HG03439 (cell line): Measurements from ENCODE around the gene SHANK1.
"Not testable (repeated sequence)": the region's sequence is repeated elsewhere in the genome, so short reads cannot be mapped to it uniquely, and the experiment has no call there.

Source experiments
- ATAC-seq: cut with Tn5 transposase; IDR thresholded peaks from one replicate; pipeline ENCODE4 v1.9.1; 2021; ENCODE audit warnings: mild to moderate bottlenecking, moderate library complexity; ENCODE audit not compliant: unreplicated experiment

SHANK1 gene

GRCh38 chr19:50640368-50640767 lies 79.2 kb downstream of the SHANK1 start:
- no peak for ATAC-seq

- ATAC-seq = no peak
These were observed 80.2 kb downstream of the SHANK1 start, which contains the start of gene SYT3 for GRCh38 chr19:50639121-50640112. Gene SYT3 (minus strand): TSS chr19:50639881. CDS start chr19:50637411, 2,470 bp downstream.

DNA sequence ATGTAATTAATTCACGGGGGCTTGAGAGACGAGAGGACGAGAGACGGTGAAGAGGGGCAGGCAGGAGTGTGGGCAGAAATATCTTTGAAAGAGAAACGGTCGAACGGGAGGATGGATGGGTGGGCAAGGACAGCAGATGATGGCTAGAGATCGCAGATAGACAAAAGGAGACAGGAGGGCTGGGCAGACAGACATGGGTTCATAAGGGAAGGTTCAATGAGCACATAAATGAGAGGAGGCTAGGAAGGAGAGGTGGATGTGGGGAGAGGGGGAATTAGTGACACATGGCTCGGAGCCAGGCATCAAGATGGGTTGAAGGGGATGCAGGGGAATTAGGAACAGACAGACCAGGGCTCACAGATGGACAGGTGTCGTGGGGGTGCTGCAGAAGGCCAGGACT lies 81.0 kb downstream of the SHANK1 start:
- ATAC-seq = no peak

DNA sequence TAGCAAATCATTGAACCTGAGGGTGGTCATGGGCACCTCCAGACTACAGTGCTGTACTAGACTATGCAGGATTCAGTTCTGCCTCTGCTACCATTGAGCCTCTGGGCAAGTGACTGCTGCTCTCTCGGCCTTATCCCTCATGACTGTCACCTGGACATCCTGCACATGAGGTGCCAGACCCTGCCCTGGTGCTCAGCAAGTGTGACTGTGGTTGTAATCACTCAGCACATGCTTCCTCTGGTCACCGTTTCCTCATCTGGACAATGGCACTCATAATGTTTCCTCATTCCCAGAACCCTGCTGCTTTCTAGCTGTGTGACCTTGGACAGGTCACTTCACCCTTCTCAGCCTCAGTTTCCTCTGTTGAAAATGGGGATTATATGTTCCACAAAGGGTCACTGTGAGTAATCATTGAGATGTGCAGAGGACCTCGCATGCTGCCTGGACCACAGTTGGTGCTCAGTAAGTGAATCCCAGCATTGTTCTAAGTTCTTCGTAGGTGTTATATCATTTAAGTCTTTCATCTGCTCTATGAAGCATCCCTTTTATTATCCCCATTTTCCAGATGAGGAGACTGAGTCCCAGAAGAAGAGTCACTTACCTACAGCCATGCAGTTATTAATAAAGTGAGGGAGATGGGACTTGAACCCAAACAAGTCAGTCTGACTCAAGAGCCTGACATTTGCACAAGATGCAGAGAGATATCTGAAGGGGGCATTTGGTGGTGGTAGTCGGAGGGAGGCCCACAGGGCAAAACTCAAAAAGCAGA lies 83.1 kb downstream of the SHANK1 start:
- no peak for ATAC-seq

DNA sequence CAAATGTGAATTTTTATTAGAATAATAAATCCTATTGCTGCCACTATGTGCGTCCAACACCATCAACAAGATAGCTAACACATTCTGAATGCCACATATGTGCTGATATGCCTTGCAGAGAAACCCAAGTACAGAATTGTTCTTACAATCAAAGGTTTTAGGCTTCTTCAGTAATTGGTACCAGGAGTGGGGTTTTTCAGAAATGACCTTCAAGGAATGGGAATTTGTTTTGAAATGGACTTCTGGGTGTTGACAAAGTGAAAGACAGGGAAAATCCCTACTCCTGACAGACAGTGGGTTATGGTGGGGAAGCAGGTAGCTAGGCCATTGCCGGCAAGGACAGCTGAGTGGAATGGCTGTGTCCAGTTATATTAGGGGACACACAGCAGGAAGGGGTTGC lies 85.6 kb downstream of the SHANK1 start:
- ATAC-seq = no peak

GRCh38 chr19:50633359-50633758 lies 86.2 kb downstream of the SHANK1 start:
- ATAC-seq = no peak

DNA sequence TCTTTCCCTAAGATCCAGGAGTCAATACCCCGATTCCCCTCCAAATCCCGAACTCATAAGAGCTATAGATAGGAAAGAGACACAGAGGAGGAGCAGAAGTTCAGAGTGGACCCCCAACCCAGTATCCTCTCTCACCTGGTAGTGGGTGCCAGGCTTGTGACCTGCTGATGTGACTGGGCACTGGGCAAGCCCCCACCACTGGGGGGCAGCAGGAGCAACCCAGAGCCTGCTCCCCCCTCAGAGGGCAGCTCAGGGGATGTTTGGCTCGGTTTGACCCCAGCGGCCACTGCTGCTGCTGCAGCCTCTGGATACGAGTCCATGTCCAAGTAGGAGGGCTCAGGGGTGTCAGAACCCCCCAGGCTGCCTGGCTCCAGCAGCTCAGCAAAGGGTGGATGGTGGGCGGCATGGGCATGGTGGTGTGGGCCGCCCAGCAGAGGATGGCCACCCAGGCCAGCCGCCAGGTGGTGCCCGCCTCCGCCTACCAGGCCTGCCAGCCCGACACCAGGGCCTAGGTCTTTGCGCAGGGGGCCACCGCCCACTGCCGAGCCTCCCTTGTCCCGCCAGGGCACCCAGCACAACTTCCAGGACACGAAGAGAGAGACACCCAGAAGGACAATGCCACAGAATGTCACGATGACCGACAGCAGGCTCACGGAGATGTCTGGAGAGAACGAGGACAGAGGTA lies 87.3 kb downstream of the SHANK1 start:
- no peak for ATAC-seq

DNA sequence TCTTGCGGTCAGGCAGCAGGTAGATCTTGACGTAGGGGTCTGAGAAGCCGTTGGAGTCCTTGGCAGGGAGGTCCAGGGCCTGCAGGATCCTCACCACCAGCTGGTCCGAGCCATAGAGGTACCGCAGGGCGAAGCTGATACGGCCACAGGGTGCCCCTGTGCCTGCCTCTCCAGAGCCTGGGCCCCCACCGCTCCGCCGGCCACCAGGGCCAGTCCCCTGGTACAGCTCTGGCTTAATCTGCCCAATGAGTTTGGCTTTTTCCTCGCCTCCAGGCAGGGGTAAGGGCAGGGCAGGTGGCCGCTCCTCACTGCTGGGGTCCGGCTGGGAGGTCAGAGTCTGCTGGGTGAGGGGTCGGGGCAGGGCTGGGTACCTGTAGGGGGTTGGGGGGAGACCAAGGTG lies 89.8 kb downstream of the SHANK1 start:
- no peak for ATAC-seq

- no peak for ATAC-seq
These were observed 90.4 kb downstream of the SHANK1 start for GRCh38 chr19:50629194-50629593.

GRCh38 chr19:50628551-50628950 lies 91.1 kb downstream of the SHANK1 start:
- no peak for ATAC-seq

- ATAC-seq = no peak
These were observed 91.5 kb downstream of the SHANK1 start for GRCh38 chr19:50628146-50628545.

DNA sequence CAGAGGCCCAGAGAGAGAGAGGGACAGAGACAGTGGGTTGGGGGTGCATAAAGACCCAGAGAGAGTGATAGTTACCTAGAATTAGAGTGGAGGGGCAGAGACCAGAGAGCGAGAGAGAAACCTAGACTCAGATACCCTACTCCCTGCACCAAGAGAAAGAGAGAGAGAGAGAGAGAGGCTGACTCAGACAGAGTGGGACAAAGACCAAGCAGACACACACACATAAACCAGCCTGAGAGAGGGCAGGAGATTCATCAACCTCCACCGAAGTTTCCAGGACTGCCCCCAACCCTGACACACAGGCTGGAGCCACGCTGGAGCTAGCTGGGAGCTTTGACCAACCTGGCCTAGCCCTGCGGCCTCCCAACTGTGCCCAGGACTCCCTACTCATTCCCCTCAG lies 92.8 kb downstream of the SHANK1 start:
- ATAC-seq = no peak

GRCh38 chr19:50626011-50626410 lies 93.6 kb downstream of the SHANK1 start:
- no peak for ATAC-seq

DNA sequence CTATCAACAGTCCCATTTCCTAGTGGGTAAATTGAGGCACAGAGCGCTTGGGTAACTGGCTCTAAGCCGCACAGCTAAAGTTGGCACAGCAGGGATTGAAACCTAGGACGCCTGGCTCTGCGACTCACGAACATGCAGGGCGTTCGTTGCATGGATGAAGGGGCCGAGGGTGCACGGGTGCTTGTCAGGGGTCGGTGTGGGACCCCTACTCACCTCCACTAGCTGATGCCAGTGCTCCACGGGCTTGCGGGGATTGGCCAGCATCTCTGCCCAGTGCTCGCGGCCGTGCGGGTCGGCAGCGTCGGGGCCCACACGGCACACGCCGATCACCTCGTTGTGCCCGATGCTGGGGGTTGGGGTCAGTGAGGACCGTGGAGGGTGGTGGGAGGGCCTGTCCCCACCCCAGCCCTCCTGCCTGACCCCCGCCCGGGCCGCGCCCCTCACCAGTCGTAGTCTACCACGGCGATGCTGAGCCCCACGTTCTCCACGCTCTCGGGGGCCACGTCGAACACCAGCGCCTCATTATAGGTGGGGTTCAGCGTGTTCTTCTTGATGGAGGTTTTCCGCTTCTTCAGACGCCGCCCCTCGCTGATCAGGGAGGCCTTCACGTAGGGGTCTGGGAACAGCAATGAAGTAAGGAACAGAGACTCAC lies 94.5 kb downstream of the SHANK1 start:
- no peak for ATAC-seq

DNA sequence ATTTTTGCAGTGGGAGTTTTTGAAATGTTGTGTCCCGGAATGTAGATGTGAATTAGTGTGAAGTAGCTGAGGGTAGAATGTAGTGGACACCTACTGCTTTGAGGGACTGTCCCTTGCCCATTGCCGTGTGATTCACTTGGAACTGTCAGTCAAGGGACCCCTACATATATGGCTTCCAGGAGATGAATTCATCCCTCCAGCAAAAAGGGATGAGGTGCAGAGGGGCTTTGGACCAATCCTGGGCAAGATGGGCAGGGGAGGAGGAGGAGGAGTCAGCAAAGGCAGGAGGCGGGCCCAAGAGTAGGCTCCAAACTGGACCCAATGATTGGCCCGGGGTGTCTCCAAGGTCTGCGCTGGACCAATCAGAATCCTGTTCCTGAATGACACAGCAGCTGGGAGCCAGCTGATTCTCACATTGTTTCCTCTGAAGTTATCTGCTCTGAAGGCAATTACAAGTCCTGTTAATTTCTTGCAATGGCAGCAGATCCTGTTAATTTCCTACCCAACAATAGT lies 99.2 kb downstream of the SHANK1 start:
- ATAC-seq = not testable (repeated sequence)

- ATAC-seq = not testable (repeated sequence)
These were observed 100.4 kb downstream of the SHANK1 start for GRCh38 chr19:50619184-50619583.

DNA sequence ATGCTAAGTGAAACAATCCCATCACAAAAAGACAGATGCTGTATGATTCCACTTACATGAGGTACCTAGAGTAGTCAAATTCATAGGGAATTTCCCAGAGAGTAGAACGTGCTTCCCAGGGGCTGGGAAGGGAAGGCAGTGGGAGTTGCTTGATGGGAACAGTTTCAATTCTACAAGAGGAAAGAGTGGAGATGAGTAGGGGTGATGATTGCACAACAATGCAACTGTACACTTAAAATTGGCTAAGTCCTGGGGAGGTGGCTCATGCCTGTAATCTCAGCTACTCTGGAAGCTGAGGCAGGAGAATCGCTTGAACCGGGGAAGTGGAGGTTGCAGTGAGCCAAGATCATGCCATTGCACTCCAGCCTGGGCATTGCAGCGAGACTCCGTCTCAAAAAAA lies 101.2 kb downstream of the SHANK1 start:
- not testable (repeated sequence) for ATAC-seq

DNA sequence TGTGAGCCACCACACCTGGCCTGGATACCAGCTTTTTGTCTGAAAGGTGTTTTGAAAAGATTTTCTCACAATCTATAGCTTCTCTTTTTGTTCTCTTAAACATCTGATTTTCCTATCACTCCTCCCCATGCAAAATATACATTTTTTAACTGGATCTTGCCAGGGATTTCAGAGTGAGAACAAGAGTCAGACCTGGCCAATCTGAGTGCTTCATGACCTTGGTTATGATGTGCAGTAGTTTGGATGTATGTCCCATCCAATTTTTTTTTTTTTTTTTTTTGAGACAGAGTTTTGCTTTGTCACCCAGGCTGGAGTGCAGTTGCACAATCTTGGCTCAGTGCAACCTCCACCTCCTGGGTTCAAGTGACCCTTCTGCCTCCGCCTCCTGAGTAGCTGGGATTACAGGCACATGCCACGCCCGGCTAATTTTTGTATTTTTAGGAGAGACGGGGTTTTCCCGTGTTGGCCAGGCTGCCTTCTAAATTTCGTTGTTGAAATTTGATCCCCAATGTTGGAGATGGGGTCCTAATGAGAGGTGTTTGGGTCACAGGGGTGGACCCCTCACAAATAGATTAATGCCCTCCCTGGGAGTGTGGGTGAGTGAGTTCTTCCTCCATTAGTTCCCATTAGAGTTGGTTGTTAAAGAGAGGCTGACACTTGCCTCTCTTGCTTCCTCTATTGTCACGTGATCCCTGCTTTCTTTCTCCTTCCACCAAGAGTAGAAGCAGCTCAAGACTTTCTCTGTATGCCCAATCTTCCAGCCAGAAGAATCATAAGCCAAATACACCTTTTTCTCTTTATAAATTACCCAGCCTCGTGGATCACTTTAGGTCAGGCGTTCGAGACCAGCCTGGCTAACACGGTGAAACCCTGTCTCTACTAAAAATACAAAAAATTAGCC lies 106.8 kb downstream of the SHANK1 start:
- not testable (repeated sequence) for ATAC-seq
